GM23338 (cell line): ENCODE data around the gene FHIT.

Experiments used
- CREB1 ChIP-seq: fragments of 250-450 bp; sonication (Bioruptor Pico); IDR thresholded peaks from 2 replicates; pipeline ENCODE4 v1.5.0; 2020; ENCODE audit warnings: low read depth, mild to moderate bottlenecking, moderate library complexity
- EZH2 ChIP-seq: fragments of 200-600 bp; sonication (generic); IDR thresholded peaks from one replicate; pipeline ENCODE4 v1.8.0; 2017; ENCODE audit warnings: antibody characterized with exemption, mild to moderate bottlenecking, low read depth; ENCODE audit not compliant: unreplicated experiment
- EZH2phosphoT487 ChIP-seq: fragments of 200-600 bp; sonication (generic); IDR thresholded peaks from one replicate; pipeline ENCODE4 v1.8.1; 2018; ENCODE audit warnings: antibody characterized with exemption; ENCODE audit not compliant: unreplicated experiment
- JUNB ChIP-seq: IDR thresholded peaks from one replicate; pipeline ENCODE4 v1.6.1; 2016; ENCODE audit warnings: antibody characterized with exemption; ENCODE audit not compliant: unreplicated experiment
- NANOG ChIP-seq: IDR thresholded peaks from 2 replicates; pipeline ENCODE4 v1.6.1; 2016; ENCODE audit warnings: antibody characterized with exemption, borderline replicate concordance
- POLR2AphosphoS5 ChIP-seq: IDR thresholded peaks from 2 replicates; pipeline ENCODE4 v1.6.1; 2016; ENCODE audit warnings: antibody characterized with exemption, low read depth
- STAT1 ChIP-seq: IDR thresholded peaks from one replicate; pipeline ENCODE4 v1.6.1; 2016; ENCODE audit warnings: antibody characterized with exemption; ENCODE audit not compliant: unreplicated experiment
- ZNF114 ChIP-seq: fragments of 250-450 bp; sonication (Bioruptor Pico); IDR thresholded peaks from 2 replicates; pipeline ENCODE4 v1.5.0; 2020; ENCODE audit warnings: mild to moderate bottlenecking, moderate library complexity
- ZNF331 ChIP-seq: fragments of 250-450 bp; sonication (Bioruptor Pico); IDR thresholded peaks from 2 replicates; pipeline ENCODE4 v1.5.0; 2020; ENCODE audit warnings: low read depth, mild to moderate bottlenecking, moderate library complexity
- TF ChIP-seq, protein P1 (sequence below): IDR thresholded peaks from one replicate; pipeline ENCODE4 v1.6.1; 2018; ENCODE audit warnings: antibody characterized with exemption; ENCODE audit not compliant: unreplicated experiment
- TF ChIP-seq, protein P2 (sequence below), 2 experiments: fragments of 200-600 bp in 1 of 2; sonication (generic) in 1 of 2; conservative IDR thresholded peaks; 2 replicates each; pipeline versions ENCODE4 v1.5.1 to v1.6.1; 2016 to 2017; ENCODE audit warnings: antibody characterized with exemption in 2 of 2, low read depth in 2 of 2, mild to moderate bottlenecking in 2 of 2, moderate library complexity in 1 of 2
- TF ChIP-seq, protein P3 (sequence below): IDR thresholded peaks from 2 replicates; pipeline ENCODE4 v1.6.1; 2016; ENCODE audit warnings: antibody characterized with exemption

DNA sequence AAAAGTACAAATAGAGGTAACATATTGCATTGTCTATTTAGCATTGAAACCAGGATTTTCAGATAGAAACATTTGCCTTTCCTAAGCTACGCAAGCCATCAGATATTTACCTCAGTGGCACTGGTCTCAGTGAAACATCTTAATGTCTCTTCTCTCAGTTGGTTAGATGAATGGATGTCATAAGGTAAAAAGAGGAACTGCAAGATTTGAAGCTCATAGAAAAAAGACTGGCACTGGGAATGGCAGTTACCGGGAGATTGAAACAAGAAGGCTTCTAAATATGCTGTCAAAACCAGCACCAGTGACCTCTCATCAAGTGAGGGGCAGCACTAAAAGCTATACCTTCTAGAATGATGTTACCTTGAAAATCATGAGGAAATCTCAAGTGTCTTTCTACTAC is 486.4 kb downstream of the FHIT start:
- TF ChIP-seq, protein P1, sequence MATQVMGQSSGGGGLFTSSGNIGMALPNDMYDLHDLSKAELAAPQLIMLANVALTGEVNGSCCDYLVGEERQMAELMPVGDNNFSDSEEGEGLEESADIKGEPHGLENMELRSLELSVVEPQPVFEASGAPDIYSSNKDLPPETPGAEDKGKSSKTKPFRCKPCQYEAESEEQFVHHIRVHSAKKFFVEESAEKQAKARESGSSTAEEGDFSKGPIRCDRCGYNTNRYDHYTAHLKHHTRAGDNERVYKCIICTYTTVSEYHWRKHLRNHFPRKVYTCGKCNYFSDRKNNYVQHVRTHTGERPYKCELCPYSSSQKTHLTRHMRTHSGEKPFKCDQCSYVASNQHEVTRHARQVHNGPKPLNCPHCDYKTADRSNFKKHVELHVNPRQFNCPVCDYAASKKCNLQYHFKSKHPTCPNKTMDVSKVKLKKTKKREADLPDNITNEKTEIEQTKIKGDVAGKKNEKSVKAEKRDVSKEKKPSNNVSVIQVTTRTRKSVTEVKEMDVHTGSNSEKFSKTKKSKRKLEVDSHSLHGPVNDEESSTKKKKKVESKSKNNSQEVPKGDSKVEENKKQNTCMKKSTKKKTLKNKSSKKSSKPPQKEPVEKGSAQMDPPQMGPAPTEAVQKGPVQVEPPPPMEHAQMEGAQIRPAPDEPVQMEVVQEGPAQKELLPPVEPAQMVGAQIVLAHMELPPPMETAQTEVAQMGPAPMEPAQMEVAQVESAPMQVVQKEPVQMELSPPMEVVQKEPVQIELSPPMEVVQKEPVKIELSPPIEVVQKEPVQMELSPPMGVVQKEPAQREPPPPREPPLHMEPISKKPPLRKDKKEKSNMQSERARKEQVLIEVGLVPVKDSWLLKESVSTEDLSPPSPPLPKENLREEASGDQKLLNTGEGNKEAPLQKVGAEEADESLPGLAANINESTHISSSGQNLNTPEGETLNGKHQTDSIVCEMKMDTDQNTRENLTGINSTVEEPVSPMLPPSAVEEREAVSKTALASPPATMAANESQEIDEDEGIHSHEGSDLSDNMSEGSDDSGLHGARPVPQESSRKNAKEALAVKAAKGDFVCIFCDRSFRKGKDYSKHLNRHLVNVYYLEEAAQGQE = no peak
- TF ChIP-seq, protein P2, sequence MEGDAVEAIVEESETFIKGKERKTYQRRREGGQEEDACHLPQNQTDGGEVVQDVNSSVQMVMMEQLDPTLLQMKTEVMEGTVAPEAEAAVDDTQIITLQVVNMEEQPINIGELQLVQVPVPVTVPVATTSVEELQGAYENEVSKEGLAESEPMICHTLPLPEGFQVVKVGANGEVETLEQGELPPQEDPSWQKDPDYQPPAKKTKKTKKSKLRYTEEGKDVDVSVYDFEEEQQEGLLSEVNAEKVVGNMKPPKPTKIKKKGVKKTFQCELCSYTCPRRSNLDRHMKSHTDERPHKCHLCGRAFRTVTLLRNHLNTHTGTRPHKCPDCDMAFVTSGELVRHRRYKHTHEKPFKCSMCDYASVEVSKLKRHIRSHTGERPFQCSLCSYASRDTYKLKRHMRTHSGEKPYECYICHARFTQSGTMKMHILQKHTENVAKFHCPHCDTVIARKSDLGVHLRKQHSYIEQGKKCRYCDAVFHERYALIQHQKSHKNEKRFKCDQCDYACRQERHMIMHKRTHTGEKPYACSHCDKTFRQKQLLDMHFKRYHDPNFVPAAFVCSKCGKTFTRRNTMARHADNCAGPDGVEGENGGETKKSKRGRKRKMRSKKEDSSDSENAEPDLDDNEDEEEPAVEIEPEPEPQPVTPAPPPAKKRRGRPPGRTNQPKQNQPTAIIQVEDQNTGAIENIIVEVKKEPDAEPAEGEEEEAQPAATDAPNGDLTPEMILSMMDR (conservative IDR thresholded peaks at IDR 0.05; ENCODE audit: low read depth in 2 of 2) = no peak
- TF ChIP-seq CREB1 (no peak), EZH2 (no peak), POLR2AphosphoS5 (no peak), ZNF331 (CRISPR knock-in tag) (no peak), NANOG (no peak), JUNB (no peak), EZH2phosphoT487 (no peak), ZNF114 (CRISPR knock-in tag) (no peak), STAT1 (no peak)
- TF ChIP-seq, protein P3, sequence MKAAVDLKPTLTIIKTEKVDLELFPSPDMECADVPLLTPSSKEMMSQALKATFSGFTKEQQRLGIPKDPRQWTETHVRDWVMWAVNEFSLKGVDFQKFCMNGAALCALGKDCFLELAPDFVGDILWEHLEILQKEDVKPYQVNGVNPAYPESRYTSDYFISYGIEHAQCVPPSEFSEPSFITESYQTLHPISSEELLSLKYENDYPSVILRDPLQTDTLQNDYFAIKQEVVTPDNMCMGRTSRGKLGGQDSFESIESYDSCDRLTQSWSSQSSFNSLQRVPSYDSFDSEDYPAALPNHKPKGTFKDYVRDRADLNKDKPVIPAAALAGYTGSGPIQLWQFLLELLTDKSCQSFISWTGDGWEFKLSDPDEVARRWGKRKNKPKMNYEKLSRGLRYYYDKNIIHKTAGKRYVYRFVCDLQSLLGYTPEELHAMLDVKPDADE = no peak
